Measurements from ENCODE around the gene MZF1. TPM values are rescaled to one million over a fixed set of nuclear protein-coding genes. Genes with fewer than 3 reads are reported as not detected.

Gene MZF1
- total and polyA plus RNA-seq, 9 of the 15 experiments (the other 6 are each of a cell fraction or from before 2014, with no cell fraction given) = 0.31 to 29.3 (median 11.5) TPM

GRCh38 chr19:58581227-58582141 is 8.3 kb upstream of the MZF1 start (continued):
- TF ChIP-seq NR4A1 (CRISPR knock-in tag; IDR thresholded peaks at IDR 0.05) (no peak), NR4A1 (tag; IDR thresholded peaks at IDR 0.05) (no peak), ZNF589 (CRISPR knock-in tag; IDR thresholded peaks at IDR 0.05; ENCODE audit: low read depth) (no peak), CHD2 (IDR thresholded peaks at IDR 0.05; ENCODE audit: low read depth, low read length) (peak; percentile 83), MXI1 (IDR thresholded peaks at IDR 0.05; ENCODE audit: low read depth, low read length) (no peak), MCM7 (IDR thresholded peaks at IDR 0.05) (no peak), ELF4 (CRISPR knock-in tag; IDR thresholded peaks at IDR 0.05) (no peak), SNIP1 (IDR thresholded peaks at IDR 0.05; ENCODE audit: low read depth) (no peak), TEAD4 (IDR thresholded peaks at IDR 0.05; ENCODE audit: low read length) (peak; percentile 57; the same call in 1 of the 2 replicates), TEAD4 (CRISPR knock-in tag; IDR thresholded peaks at IDR 0.05; ENCODE audit: borderline replicate concordance) (no peak), RUNX1 (IDR thresholded peaks at IDR 0.05; ENCODE audit: low read depth) (peak; percentile 59; the same call in 1 of the 2 replicates), NFIC (IDR thresholded peaks at IDR 0.05) (no peak), ZNF717 (CRISPR knock-in tag; IDR thresholded peaks at IDR 0.05) (no peak), JUNB (CRISPR knock-in tag; conservative IDR thresholded peaks at IDR 0.05) (no peak), SMARCB1 (IDR thresholded peaks at IDR 0.05; ENCODE audit: insufficient read length, low read depth) (no peak), ZNF134 (CRISPR knock-in tag; conservative IDR thresholded peaks at IDR 0.05) (no peak), SMAD2 (IDR thresholded peaks at IDR 0.05; ENCODE audit: low read depth, low read length) (no peak), IRF1 (CRISPR knock-in tag; IDR thresholded peaks at IDR 0.05; ENCODE audit: borderline replicate concordance) (no peak), MIER1 (IDR thresholded peaks at IDR 0.05; ENCODE audit: low read depth) (0 out of 2 replicates have a peak, but pooled peaks have one; percentile 24), ZNF778 (CRISPR knock-in tag; IDR thresholded peaks at IDR 0.05) (no peak), HIVEP1 (CRISPR knock-in tag; IDR thresholded peaks at IDR 0.05) (no peak), ZFPM2 (CRISPR knock-in tag; IDR thresholded peaks at IDR 0.05) (no peak), TEAD1 (CRISPR knock-in tag; IDR thresholded peaks at IDR 0.05) (0 out of 4 replicates have a peak, but pooled peaks of 1 of the 2 experiments have one; percentile 19), HOXB6 (CRISPR knock-in tag; IDR thresholded peaks at IDR 0.05; ENCODE audit: borderline replicate concordance) (no peak), ZNF507 (tag; conservative IDR thresholded peaks at IDR 0.05) (no peak), ESRRA (IDR thresholded peaks at IDR 0.05; ENCODE audit: borderline replicate concordance, low read depth) (peak; percentile 71; the same call in 1 of the 2 replicates)
- TF ChIP-seq, protein P1, sequence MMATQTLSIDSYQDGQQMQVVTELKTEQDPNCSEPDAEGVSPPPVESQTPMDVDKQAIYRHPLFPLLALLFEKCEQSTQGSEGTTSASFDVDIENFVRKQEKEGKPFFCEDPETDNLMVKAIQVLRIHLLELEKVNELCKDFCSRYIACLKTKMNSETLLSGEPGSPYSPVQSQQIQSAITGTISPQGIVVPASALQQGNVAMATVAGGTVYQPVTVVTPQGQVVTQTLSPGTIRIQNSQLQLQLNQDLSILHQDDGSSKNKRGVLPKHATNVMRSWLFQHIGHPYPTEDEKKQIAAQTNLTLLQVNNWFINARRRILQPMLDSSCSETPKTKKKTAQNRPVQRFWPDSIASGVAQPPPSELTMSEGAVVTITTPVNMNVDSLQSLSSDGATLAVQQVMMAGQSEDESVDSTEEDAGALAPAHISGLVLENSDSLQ (IDR thresholded peaks at IDR 0.05) = no peak
- TF ChIP-seq, protein P2, sequence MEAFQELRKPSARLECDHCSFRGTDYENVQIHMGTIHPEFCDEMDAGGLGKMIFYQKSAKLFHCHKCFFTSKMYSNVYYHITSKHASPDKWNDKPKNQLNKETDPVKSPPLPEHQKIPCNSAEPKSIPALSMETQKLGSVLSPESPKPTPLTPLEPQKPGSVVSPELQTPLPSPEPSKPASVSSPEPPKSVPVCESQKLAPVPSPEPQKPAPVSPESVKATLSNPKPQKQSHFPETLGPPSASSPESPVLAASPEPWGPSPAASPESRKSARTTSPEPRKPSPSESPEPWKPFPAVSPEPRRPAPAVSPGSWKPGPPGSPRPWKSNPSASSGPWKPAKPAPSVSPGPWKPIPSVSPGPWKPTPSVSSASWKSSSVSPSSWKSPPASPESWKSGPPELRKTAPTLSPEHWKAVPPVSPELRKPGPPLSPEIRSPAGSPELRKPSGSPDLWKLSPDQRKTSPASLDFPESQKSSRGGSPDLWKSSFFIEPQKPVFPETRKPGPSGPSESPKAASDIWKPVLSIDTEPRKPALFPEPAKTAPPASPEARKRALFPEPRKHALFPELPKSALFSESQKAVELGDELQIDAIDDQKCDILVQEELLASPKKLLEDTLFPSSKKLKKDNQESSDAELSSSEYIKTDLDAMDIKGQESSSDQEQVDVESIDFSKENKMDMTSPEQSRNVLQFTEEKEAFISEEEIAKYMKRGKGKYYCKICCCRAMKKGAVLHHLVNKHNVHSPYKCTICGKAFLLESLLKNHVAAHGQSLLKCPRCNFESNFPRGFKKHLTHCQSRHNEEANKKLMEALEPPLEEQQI (IDR thresholded peaks at IDR 0.05) = 0 out of 2 replicates have a peak, but pooled peaks have one; percentile 49

All from K562 (cell line).